HG03558 (cell line): ENCODE data around the gene LPAR5.
"Not testable (repeated sequence)": the region's sequence is repeated elsewhere in the genome, so short reads cannot be mapped to it uniquely, and the experiment has no call there.

Experiments
- ATAC-seq: cut with Tn5 transposase; IDR thresholded peaks from one replicate; pipeline ENCODE4 v1.9.1; 2021; ENCODE audit warnings: moderate number of reproducible peaks; ENCODE audit not compliant: unreplicated experiment; ENCODE audit errors: extremely low read depth

The LPAR5 gene

DNA sequence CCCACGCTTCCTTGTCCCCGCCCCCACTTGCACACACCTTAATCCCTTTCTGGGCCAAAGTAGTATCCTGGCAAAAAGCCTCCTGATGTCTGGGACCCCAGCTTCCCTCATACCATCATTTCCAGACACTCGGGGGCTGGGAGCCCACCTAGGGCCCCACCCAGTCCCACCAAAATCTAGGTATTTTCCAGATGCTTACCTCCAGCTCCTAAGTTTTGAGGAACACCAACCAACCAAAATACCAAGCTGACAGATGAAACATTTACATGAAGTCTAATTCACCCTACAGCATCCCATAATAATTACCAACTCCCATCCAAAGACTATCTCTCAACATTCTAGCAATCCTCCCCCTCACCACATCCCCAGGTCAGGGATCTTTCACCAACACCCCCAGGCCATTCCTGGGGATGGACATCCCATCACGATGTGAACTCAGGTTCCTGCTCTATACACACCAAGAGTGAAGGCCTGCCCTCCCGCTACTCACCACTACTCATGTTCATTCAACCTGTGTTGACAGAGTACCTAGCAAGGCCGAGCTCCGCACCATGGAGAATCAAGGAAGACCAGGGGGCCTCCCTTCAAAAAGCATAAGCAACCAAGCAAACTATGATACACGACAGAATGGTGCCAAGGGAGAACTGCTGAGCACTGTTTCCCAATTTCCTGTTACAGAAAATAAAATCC lies 27.0 kb downstream of the LPAR5 start:
- no peak for ATAC-seq

DNA sequence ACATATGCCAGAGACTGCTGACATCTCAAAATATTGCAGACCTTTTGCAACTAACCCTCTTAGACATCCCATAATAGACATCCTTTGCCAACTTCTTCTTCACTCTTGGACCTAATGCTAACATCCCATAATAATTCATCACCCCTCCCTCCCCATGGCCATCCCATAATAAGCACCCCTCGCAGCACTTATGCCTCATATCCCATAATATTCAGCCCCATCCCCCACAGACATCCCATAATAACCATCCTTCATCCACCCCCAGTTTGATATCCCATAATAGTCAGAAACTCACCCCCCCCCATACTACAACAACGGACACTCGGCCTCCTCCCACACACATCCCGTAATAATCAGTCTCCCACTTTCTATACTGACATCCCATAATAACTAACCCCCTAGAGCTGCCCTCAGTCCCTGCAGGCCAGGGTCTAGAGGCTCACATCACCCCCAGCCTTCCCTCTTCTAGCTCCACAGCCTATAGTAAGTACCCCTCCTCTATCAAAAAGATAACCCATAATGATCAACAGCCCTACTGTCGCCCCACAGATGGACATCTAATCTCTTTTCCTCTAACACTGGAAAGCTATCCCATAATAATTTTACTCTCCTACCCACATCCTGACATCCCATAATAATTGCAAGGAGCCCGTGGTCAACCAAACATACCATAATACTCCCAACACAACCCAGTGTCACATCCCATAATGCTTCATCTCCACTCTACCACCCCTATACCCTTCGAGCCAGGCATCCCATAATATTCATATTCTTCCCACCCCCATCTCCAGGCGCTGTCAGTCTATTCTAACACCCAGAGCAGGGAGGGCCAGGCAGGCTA lies 27.8 kb downstream of the LPAR5 start:
- no peak for ATAC-seq

GRCh38 chr12:6606331-6607131 lies 29.2 kb downstream of the LPAR5 start:
- ATAC-seq = no peak

- ATAC-seq = no peak
These were observed 30.1 kb downstream of the LPAR5 start for GRCh38 chr12:6605421-6606330.

- no peak for ATAC-seq
These were observed 31.3 kb downstream of the LPAR5 start for GRCh38 chr12:6604259-6605029.

GRCh38 chr12:6603095-6603567 lies 32.6 kb downstream of the LPAR5 start:
- ATAC-seq = no peak

DNA sequence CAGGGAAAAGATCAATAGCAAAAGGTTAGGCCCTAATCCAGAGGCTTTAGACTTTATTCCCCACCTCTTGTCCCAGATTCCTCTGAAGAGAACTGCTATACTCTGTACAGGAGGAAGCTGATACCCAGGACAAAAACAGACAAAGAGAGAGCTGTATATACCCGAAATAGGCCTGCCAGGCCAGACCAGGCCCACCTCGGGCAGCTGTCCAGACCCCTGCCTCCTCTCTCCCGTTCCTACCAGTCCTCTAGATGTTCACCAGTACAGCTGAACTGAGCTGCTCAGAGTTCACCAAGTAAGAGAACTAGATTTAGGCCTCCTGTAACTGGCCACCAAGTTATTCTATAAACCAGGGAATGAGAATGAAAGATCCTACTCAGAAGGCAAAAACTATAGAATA lies 33.2 kb downstream of the LPAR5 start:
- ATAC-seq = no peak

GRCh38 chr12:6595673-6596072 lies 40.1 kb downstream of the LPAR5 start:
- not testable (repeated sequence) for ATAC-seq

DNA sequence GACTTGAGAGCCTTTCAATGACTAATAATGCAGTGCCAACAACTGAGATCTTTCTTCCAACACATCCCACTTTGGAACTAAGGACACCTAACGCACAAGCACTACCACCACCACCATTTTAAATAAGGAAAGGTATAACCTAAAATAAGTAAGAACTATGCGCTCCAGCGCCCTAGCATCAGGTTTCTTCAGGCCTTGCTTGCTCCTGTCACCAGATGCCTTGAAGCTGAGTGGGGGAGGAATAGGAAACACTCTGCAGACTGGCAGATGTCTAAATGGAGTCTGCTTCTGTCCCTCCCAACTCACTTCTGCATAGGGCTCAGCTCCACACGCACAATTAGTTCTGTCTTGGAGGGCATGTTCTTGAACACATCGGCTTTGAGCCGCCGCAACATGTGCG lies 43.7 kb downstream of the LPAR5 start:
- no peak for ATAC-seq

- not testable (repeated sequence) for ATAC-seq
These were observed 49.2 kb downstream of the LPAR5 start for GRCh38 chr12:6586569-6586968.

- ATAC-seq = no peak
These were observed 51.5 kb downstream of the LPAR5 start for GRCh38 chr12:6584293-6584692.

GRCh38 chr12:6582959-6583358 lies 52.8 kb downstream of the LPAR5 start:
- no peak for ATAC-seq

DNA sequence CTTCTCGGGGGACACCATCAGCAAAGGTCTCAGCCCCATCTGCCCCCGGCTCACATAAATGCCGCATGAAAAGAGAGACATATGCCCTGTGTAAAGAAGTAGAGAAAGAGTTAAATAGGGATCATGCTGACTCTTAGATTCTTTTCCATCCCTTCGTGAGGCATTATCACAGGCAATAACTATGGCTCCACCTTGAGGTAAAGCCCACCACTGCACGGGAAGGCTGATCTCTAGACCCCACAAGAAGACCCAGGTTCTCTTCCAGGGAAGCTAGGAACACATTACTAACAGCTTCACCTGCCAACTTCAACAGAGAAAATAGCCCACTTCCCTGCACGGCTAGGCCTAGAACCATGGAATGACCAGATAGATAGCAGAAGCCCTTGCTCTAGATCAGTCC lies 53.6 kb downstream of the LPAR5 start:
- ATAC-seq = no peak

DNA sequence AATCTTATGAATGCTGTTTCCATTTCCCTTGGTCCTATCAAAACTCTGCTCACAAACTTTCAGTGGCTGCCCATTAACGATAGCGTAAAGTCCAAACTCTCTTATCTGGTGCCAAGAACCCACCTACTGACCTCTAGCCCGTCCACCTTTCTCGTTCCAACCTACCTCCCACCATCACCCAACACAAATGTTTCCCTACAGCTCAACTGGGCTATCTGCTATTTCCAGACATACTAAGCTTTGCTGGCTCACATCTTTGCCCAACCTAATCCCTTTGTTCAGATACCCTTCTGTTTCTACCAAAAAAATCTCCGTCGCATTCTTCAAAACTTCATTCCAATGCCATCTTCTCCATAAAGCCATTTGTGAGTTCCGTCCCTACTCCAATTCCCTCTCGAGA lies 60.1 kb downstream of the LPAR5 start:
- ATAC-seq = no peak

DNA sequence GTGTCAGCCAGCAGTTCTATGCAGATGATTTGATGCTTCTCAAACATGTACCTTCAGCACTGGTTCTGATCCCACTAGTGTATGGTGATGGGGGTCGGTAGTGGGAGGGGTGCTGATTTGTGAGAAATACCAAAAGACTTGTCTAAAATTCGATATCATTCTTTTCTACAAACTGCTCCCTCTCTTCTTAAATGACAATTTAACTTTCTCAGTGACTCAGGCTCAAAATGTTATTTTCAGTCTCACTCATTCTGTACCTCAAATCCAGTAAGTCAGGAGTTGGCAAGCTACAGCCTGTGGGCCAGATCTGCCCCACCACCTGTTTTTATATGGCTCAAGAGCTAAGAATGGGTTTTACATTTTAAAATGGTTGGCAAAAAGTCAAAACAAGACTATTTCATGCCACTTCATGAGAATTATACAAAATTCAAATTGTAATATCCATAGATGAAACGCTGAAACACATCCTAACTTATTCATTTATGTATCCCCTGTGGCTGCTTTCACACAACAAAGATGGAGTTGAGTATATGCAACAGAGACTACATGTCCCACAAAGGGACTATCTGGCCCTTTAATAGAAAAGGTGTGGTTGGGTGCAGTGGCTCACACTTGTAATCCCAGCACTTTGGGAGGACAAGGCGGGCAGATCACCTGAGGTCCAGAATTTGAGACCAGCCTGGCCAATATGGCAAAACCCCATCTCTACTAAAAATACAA lies 61.0 kb downstream of the LPAR5 start:
- ATAC-seq = no peak

DNA sequence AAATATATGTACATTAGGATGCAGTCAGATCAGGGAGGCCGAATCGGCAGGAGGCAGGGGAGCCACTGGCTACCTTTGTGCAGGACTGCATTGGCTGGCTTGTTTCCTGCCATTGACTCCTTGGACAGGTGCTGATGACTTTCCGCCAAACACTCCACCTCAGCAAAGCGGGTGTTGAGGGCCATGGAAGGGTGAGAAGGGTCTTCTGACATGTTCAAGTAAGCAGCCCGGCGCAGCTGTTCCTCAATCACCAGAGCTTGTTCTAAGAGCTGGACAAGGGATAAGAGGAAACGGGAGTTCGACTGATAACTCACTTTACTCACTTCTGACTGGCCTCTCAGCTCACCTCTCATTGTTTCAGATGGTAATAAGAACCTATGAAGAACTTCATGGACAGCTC lies 62.8 kb downstream of the LPAR5 start:
- no peak for ATAC-seq

DNA sequence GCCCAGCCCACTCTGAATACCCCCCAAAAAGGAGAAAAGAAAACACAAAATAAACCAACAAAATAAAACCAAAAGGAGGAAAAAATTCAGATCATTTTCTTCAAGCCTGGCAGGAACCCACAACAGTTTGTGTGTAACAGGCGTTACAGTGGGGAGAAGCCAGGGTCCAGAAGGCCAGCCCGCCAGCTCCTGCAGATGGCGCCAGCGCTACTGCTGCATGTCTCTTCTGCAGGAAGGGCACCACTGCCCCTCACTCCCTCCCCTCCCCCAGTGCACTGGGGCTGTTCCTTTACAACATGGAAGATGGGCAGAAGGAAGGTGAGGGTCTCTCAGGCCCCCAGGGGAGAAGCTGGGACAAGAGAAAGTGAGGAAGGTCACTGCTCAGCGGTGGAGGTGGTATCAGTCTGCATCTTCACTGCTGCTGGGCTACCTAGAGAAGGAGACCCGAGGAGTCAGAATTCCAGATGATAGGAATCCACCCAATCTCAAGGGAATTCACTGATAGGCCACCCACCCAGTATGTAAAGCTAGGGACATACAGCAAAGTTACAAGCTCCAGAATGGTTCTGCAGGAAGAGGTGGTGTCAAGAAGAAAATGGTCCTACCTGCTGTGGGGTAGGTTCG lies 65.4 kb downstream of the LPAR5 start:
- ATAC-seq = no peak

- ATAC-seq = no peak
These were observed 66.0 kb downstream of the LPAR5 start for GRCh38 chr12:6569786-6570185.
